GM19467 (cell line): ENCODE measurements around the gene DGKI.
"Not testable (repeated sequence)": the region's sequence is repeated elsewhere in the genome, so short reads cannot be mapped to it uniquely, and the experiment has no call there.

ENCODE experiments used
- ATAC-seq: cut with Tn5 transposase; IDR thresholded peaks from one replicate; pipeline ENCODE4 v1.9.1; 2021; ENCODE audit warnings: mild to moderate bottlenecking, moderate library complexity; ENCODE audit not compliant: unreplicated experiment

The DGKI gene

GRCh38 chr7:137836541-137836940 lies 10.2 kb downstream of the DGKI start:
- no peak for ATAC-seq

DNA sequence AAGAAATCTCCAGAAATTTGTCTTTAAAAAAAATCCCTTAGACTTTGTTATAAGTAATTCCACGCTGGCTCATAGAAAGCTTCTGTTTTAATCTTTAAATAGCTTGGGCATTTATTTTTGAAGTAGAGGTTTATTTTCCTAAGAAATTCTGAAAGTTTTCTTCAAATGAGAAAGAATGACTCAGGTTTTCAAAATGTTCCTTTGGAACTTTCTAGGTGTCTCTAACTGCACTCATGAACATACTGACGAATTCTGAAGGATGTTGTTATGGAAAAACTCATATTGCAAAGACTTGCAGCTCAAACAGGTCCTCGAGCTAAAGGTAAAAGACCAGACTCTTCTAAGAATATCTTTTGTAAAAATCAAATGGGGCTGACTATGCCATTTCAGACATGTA lies 10.7 kb downstream of the DGKI start:
- ATAC-seq = no peak

GRCh38 chr7:137835486-137836112 lies 11.2 kb downstream of the DGKI start:
- ATAC-seq = no peak

GRCh38 chr7:137834552-137834951 lies 12.2 kb downstream of the DGKI start:
- no peak for ATAC-seq

DNA sequence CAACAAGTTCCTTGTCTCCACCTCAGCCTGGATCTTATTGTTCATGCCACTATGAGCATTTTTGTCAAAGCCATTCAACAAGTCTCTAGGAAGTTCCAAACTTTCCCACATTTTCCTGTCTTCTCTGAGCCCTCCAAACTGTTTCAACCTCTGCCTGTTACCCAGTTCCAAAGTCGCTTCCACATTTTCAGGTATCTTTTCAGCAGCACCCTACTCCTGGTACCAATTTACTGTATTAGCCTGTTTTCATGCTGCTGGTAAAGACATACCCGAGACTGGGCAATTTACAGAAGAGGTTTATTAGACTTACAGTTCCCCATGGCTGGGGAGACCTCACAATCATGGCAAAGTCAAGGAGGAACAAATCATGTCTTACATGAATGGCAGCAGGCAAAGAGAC lies 13.8 kb downstream of the DGKI start:
- ATAC-seq = not testable (repeated sequence)

- ATAC-seq = no peak
These were observed 14.4 kb downstream of the DGKI start for GRCh38 chr7:137832382-137832781.

- ATAC-seq = not testable (repeated sequence)
These were observed 15.2 kb downstream of the DGKI start for GRCh38 chr7:137831555-137831954.

- ATAC-seq = no peak
These were observed 17.3 kb downstream of the DGKI start for GRCh38 chr7:137829337-137829992.

GRCh38 chr7:137828456-137828855 lies 18.3 kb downstream of the DGKI start:
- ATAC-seq = no peak

DNA sequence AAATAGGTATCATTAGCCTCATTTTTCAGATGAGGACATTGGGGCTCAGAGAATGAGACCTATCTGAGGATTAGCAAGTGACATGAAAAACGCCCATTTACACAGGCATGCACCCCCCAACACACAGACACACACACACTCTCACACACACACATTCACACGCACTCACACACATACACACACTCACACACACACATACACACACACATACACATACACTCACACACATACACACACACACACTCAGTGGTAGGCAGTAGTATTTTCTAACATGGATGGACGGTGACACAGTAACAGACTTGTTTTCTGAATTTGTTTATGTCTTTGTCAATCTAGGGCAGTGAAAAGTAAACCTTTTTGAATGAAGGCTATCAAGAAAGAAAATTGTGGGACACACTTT lies 21.3 kb downstream of the DGKI start:
- no peak for ATAC-seq

GRCh38 chr7:137820677-137821420 lies 25.9 kb downstream of the DGKI start:
- ATAC-seq = no peak

GRCh38 chr7:137820156-137820555 lies 26.6 kb downstream of the DGKI start:
- no peak for ATAC-seq

DNA sequence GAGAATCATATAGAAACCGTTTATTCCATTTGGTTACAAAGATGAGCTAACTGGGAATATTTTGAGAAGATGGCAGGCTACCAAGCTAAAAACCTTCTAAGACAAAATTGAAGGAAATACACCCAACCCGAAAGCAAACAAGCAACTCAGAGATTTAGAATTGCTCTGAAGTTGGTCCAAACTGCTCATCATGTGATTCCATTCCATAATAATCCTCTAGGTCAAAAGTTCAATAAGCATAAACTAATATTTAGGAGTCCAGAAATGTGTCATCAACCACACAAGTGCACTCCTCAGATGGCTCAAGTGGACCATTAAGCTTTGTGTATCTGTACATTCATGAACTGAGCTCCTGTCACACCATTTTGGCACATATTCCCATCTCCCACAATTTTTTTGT lies 28.7 kb downstream of the DGKI start:
- no peak for ATAC-seq

- no peak for ATAC-seq
These were observed 30.0 kb downstream of the DGKI start for GRCh38 chr7:137816696-137817320.

DNA sequence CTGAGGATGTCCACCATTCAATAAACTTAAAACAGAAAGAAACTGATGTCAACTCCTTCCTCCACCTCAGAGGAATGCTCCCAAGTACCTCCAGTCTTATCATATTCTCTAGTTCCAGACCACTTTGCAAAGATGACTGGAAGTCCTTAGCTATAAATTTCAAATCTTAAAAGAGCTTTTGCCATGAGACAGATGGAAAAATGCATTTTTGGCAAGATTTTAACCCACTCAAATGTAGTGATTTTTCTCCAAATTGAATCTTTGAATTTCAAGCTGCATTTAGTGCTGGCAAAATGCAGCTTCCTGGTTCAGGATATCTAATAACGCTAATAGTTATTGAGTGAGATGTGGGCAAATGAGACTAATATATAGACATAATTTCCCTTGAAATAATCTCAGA lies 33.2 kb downstream of the DGKI start:
- ATAC-seq = no peak

- ATAC-seq = no peak
These were observed 36.5 kb downstream of the DGKI start for GRCh38 chr7:137810248-137810647.

GRCh38 chr7:137804836-137805235 lies 41.9 kb downstream of the DGKI start:
- ATAC-seq = no peak

DNA sequence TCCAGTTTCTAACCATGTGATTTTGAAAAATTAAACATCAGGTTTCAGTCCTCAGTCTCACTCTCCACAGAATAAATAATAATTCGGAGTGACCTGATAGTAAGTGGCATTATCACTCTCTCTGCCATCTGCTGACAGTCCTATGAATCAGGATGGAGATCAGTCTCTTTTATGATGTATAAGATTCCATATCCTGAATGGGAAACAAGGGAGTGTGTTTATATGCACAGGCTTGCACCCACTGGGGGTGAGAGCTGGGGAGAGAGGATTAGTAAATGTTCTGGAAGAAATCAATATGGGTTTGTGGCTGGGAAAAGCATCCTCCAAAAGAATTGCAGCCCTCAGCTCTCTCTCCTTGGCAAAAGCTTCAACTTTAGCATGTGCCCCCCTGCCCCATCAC lies 45.3 kb downstream of the DGKI start:
- ATAC-seq = no peak

DNA sequence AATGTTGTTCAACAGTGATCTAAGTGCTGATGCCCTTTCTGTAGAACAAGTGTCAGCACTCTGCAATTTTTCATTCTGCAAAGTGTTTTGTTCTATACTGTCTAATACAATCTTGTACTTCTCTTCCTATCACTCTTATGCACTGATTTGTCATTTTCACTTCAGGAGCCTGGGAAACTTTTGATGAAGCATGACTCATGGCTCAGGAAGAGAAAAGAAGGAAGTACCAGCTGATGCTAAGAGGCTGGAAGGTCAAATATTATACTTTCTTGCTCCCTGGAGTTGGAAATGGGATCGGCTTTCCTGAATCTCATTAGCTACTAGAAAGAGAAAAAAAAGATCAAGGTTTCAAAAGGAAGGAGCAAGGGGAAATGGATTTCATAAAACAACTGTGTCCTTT lies 45.8 kb downstream of the DGKI start:
- no peak for ATAC-seq

GRCh38 chr7:137798073-137798763 lies 48.6 kb downstream of the DGKI start:
- peak; percentile 92 for ATAC-seq

DNA sequence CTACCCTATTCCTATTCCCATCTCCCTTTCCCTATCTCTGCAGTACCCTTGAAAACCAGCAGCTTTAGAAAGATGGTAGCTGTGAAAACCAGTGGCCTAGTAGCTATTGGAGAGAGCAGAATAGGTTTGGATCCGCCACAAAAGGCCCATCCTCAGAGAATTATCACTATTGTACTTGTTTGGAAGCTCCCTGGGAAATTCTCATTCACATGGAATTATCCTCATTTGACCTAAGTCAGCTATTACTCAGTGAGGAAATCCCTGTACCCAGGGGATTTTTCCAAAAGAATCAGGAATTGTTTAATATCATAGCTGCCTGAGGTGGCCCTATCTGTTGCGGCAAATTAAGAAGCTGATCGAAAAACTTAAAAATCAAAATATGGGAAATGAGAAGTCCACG lies 51.6 kb downstream of the DGKI start:
- no peak for ATAC-seq
